GM20431 (cell line): ENCODE data around the gene INAFM2.

Experiments
- in situ Hi-C: fragments of 300-500 bp; cut with MseI, MboI; formaldehyde crosslinking; loops from one replicate; pipeline ENCODE4 v1.15.0; 2020; ENCODE audit warnings: low sequenced_read_pairs; ENCODE audit not compliant: unreplicated experiment

The INAFM2 gene

DNA sequence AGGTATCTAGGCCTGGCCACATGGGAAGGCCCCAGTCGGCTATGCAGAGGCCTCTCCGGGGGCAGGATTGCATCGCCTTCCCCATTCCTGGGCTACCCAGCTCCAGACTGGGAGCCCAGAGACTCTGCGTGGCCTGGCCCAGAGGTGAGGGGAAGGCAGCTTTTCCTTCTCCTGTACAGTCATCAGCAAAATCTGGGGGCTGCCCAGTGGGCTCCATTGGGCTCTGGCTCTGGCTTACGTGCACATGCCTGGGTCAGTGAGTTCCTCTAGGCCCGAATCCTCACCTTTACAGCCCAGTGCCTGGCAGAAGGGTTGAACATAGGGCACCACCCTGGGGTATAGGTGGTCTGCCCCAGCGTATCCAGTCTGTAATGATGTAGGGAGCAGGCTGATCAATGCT is 36.7 kb upstream of the INAFM2 start:
- in situ Hi-C loops = no loop called here

DNA sequence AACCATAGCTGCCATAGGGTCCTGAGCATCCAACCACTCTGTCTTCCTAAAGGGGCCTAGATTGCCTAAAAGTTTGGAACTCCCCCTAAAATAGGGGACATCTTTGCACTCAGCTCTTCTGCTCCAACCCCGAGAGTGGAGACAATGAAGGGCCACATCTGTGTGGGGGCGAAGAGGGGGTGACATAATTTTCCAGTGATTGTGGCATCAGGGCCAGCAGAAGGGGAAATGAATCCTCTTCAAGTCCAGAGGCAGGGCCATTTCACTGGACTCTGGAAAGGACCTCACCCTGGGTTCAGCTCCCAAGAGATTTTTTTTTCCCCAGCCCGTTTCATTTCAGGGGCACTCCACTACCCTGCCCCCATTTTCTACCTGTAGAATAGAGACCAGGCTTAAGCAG is 36.0 kb upstream of the INAFM2 start:
- in situ Hi-C loops = no loop called here

DNA sequence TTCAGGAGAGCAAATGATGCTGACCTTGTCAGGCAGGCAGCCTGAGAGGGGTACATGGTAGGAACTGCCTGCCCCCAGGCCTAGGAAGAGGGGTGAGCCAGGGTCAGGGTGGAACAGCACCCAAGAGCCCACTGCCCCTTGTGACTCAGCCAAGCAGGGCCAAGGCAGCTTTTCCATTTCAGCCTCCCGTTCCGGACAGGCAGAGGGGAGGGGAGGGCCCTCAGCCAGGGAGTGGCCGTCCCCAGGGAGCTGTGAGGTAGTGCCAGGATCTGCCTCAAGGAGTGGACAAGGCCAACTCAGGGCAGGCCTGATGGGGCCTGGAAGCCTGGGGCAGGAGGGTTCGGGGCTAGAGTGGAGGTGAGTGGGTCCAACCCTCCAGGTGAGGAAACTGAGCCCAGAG is 35.5 kb upstream of the INAFM2 start:
- in situ Hi-C loops = no loop called here

DNA sequence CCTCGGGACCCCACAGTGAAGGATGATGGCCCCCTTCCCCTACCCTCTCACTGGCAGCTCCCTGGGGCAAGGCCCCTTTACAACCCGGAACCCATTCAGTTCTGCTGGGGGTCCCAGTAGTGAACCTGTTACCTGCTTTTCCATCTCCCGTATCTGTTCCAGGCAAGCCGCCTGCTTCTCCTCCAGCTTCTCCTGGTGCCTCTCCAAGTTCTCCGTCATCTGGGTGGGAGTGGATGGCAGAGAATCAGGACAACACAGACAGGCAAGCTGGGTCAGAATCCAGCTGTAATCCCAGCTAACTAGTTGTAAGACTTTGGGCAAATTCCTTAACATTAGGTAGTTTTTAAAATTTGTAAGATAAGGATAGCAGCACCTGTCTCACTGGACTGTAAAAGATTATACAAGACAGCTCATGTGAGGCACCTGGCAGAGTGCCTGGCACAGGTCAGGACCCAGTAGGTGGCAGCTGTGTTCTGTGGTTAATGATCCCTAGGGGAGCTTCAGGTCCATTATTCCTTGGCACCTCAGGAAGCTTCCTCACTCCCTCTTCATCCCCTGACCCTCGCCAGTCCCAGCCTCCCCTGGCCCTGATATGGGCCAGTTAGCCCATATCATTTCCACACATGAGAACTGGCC is 34.2 kb upstream of the INAFM2 start:
- in situ Hi-C loops = no loop called here

DNA sequence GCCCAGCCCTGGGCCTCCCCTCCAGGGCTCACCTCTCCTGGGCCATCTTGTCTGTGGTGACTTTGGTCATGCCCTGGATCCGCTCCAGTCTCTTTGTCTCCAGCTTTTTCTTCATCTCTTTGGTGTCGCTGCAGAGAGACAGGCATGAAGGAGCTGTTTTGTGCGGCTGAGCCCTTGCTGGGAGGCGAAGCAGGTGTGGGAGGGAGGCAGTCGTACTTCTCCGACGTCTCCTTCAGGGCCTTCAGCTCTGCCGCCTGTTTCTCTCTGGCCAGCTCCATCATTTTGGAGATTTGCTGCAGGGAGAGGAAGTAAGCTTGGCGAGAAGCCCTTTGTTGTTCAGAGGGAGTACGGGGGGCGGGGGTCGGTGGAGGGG is 33.0 kb upstream of the INAFM2 start:
- in situ Hi-C loops = no loop called here

DNA sequence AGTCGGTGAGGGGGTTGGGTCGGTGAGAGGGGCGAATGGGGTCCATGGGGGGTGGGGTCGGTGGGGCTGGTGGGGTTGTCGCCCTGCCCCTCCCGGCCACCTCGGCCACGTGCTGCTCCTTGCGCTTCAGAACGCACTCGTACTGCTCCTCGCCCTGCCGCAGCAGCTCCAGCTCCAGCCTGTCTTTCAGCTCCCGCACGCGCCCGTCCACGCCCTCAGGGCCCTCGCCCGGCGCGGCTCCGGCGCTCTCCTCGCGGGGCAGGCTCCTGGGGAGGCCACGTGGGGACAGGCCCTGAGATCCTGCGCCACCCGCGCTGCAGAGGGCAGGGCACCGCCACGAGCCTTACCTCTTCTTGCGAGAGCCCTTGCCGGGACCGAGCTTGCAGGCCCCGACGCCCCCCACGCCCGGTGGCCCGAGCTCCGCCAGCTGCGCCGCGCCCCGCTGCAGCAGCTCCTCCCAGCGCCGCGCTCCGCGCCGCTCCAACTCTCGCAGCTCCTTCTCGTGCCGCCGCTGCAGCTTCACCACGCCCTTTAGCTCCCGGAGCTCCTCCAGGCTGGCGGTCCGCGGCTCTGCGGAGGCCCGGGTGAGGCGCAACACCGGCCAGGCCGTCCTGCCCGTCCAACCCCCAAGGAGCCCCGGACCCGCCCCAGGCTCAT is 32.4 kb upstream of the INAFM2 start:
- in situ Hi-C loops = no loop called here

DNA sequence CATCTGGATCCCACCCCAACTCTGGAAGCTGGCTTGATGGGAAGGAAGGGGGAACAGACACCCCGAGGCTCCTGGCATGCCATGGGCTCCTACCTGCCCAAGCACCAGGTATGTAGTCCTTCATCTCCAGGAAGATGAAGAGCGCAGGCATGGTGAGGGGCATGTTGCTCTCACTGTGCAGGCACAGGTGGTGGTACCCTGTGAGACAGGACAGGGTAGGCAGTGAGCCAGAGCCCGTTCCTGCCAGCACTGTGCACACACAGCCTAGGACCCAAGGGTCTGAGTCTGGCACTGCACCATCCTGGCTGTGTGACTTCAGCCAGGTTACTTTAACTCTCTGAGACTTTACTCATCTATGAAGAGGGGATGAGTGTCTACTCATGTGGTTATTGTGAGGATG is 31.2 kb upstream of the INAFM2 start:
- in situ Hi-C loops = no loop called here

DNA sequence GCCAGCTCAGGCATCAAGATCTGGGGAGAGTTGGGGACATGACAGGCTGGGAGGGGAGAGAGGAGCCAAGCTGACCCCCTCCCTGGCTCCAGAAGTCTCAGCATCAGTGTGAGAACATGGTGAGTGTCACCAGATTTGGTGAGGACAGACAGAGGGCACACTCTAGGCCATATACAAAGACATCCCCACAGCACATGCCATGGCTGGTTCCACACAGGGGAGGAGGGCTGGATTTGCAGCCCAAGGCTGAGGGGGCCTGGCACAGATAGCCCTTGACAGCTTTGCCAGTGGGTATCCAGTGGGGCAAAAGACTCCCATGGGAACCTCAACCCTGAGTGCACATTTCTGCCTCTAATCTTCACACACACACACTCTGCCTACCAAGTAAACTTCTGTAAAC is 30.5 kb upstream of the INAFM2 start:
- in situ Hi-C loops = no loop called here

DNA sequence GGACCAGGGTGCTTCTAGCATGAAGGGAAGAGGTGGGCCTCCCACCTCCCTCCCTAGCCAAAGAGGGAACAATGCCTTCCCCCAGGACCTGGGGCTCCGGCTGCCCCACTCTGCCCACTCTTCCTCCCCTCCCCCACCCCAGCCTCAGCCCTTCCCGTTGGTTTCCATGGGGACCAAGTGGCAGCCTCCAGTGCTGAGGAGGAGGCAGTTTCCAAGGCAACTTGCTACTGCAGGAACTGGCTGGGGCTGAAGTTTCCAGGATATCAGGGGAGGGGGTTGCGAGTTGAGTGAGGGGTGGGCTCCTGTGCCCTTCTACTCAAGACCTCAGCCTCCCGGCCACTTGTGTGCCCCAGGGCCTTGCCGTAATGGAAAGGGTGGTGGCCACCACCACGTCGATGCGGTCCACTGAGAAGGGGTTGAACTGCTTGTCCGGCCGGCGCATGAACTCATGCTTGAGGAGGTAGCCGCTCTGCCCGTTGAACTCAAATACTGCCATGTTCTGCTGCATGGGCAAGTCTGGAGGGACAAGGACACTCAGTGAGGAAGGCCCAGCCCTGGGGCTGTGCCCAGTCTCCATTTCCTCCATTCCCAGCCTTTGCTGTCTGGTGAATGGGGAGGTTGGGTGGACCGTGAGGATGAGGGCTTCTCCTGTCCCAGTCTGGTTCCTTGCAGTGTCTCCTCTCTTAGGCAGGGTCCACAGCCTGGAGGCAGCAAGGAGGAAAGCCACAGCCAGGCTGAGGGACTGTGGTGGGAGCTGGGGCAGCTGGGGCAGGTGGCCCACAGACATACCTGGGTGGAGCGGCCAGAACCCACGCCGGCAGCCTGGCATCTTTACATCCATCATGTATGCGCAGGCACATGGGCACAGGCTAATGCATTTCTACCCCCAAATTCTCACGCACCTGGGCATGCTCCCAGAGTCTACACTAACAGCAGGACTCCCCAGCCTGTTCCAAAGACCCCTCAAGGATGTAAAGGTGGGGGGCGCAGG is 29.3 kb upstream of the INAFM2 start:
- in situ Hi-C loops = no loop called here

DNA sequence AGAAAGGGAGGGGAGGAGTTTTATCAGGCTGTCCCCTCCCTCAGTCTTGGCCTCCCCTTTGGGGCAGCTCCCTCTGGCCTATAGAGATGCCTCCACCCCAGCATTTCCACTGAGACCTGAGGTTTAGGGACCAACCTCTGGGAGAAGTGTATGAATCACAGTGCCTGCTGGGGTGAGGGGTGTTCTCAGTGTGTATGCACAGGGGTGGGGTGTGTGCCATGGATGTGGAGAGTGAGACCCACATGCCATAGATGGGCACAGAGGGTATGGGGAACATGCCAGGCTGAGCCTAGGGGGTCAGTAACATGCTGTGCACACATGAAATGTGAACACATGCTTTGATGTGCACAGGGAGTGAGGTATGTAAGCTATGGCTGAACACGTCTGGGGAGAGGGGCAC is 28.2 kb upstream of the INAFM2 start:
- in situ Hi-C loops = no loop called here

DNA sequence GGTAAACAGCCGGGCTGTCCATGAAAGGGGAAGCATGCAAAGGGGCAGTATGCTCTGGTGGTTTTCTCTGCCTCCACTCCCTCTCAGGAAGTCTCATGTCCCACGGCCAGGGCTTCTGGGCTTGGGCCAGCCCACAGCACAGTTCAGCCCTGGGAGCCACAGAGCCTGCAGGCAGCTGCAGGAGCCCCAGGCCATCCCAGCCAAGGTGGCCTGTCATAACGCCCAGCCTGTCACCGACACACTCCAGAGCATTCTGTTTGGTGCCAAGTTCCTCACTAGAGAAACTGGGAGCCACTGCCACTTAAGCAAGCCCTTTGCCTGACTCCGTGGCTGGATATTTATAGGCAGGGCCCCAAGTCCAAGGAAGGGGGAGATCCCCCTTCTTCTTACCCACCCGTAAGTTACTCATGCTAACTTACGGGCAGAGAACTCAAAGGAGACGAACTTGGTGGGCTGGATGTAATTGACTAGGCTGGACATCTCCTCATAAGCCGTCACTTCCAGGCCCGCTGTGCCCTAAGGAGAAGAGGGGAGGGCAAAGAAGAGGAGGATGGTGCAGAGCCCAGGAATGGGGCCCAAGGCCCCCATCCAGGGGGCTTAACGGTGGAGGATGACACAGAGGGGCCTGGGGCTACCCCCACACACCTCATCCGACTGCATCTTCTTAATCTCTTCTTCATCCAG is 27.5 kb upstream of the INAFM2 start:
- in situ Hi-C loops = no loop called here

DNA sequence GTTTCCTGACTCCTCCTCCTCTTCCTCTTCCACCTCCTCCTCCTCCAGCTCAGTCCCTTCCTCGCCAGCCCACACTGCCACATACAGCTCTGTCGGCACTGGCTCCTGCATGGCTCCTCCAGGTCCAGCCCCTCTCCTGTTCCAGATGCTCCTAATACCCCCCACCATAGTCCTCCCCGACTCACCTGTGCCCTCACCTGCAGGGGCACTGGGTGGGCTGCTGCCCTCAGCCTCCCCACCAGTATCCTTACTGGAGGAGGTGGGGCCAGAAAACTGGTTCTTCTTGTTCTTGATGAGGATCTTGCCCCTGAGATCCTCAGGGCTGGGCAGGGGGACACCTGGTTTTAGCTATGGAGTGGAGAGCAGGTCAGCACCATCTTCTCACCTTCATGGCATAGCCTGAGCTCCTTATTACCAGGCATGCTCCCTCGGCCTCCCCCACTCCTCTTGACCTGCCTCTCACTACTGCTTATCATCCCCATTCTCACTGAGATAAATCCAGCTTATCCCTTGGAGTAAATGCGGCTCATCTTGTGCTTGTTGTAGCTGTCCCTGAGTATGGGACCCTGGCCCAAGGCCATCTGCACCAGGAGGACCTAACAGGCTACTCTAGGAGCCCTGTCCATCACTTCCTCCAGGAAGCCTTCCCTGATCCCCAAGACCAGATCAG is 26.8 kb upstream of the INAFM2 start:
- in situ Hi-C loops = no loop called here

DNA sequence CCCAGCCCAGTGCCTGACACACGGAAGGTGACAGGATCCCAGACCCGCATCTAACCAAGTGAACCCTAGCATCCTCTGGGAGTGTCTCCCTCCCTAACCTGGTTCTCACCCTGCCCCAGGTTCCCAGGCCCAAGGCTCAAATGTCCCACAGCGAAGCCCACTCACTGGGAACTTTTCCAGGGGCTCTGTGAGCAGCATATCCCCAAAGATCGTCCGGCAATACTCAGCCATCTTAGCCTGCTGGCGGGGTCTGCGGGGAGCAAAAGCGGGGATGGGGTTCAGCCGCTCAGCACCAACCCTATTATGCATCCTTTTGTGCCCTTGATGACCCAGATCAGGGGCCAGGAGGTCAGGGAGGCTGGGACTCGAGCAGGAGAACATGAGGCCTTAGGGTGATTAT is 26.1 kb upstream of the INAFM2 start:
- in situ Hi-C loops = no loop called here

DNA sequence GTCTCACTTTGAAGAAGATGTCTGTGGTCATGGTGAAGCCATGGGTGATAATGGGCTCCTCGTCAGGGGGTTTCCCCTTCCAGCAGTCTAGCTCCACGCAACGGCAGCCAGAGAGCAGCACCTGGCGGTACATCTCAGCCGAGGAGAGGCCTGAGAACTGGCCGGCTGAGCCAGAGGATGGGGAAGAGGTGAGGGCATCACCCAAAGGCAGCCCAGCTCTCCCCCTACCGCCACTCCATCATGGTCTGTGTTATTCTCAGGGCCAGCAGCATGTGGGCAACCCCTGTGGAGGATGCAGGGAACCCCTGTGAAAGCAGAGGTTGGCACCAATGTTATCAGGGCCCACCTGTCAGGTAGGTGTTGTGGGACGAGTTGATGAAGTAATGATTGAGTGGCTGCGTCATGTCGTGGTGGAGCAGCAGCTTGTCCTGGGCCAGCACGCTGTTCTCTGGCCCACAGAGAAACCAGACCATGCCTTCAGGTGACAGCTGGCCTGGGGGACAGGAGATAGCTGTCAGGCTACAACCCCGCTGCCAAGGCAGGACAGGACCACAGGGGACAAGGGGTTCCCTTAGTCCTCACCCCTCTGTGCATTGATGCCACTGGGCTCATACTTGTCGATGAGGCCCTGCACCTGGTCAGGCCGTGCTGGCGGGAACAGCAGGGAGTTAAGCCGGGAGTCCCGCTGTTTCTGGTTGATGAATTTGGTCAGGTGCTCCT is 25.1 kb upstream of the INAFM2 start:
- in situ Hi-C loops = no loop called here

DNA sequence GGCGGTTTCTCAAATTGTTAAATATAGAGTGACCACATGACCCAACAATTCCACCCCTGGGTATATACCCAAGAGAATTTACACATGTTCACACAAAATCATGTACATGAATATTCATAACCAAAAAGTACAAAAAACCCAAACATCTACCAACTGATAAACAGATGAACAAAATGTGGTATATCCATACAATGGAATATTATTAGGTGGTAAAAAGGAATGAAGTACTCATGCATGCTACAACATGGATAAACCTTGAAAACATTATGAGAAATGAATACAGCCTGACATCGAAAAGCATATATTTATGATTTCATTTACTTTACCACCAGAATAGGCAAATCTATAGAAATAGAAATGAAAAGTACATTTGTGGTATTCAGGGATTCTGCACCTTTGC is 23.1 kb upstream of the INAFM2 start:
- in situ Hi-C loops = no loop called here

DNA sequence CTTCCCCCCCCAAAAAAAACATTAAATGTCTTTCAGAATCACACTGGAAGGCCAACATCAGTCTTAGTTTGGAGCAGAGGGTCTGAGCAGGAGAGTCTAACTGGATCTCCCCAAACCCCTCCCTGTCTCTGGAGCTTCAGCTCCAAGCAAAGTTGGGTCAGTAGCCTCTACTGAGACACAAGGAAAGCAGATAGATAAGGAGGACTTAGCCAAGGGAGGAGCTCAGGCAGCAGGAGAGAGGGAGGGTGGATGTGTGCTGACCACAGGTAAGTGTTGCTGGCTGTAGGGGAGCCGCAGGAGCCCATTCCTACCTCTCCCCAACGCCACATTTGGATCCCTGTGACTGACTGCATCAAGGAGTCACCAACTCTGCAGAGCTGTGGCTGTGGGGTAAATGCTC is 22.7 kb upstream of the INAFM2 start:
- in situ Hi-C loops = no loop called here

DNA sequence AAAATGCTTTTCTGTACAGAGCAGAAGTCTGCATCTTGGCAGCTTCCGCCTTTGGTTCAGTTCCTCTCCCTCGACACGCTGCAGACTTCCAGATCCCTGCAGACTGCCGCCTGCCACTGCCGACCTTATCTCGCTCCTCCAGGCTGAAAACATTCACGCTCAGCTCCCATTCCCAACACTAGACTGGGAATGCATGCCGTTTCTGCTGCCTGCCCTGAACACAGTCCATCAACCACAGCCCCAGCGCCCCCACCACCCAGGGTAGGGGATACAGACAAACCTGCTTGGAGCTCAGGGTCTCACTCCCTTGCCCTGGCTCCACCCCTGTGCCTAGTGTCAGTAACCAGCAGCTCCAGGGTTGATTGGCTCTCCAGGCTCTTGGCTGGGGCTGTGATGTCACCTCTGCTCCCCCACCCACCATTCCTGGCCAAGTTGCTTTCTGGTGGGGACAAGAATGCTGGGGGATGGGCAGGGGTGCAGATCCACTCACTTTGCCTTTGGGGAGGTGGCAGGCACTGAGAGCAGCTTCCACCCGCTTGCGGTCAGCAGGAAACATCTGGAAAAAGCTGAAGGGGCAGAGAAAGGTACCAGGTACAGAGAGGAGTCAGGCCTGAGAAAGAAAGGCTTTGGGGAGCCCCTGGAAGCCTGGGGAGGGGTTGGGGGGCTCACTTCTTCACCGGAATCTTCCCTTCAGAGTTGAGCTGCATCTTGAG is 21.9 kb upstream of the INAFM2 start:
- in situ Hi-C loops = no loop called here

DNA sequence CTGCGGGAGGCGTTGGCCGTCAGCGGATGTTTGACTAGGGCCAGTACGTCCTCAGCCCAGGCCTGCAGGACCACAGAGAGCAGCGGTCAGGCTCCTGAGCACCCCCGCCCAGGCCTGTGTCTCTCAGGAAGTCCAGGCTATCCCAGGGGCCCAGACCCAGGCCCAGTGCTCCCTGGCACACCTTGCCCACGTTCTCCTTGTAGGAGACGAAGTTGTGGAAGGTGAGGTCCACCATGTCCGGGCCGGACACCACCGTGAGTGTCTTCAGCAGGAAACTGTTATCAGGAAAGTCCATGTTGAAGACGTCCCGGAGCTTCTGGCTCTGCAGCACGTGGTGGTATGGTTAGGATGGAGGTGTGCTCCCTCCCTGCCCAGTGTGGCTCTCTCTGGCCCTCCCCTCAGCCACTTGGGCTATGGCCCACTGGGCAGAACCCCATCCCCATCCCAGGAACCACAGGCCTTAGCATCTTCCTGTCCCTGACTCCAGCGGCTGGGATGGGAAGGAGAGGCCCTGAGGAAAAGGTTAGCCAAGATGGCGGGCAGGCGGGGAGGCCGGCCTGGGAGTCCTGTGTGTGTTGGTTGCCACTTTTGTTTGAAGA is 21.1 kb upstream of the INAFM2 start:
- in situ Hi-C loops = no loop called here
